Natural killer cell (primary cell): ENCODE data around the gene SPATA16. TPM values are rescaled to one million over a fixed set of nuclear protein-coding genes. Genes with fewer than 3 reads are reported as not detected.

ENCODE experiments used
- ATAC-seq, 3 donors: fragments of 150-1000 bp in 2 of 3; fragments of 200-7000 bp in 1 of 3; cut with Tn5 transposase; 1 replicate in 1 of 3; 2 replicates in 2 of 3; pipeline ENCODE4 v1.10.0; 2021; ENCODE audit warnings: mild to moderate bottlenecking in 2 of 3, moderate library complexity in 2 of 3
- DNase-seq, 2 donors: peaks; one replicate each; pipeline versions ENCODE4 v3.0.0 to v3.0.0-alpha.2; 2013 to 2021; ENCODE audit warnings: mixed read lengths in 1 of 2
- H3K27ac ChIP-seq: one replicate; pipeline ENCODE4 v1.5.1; 2013; ENCODE audit warnings: mild to moderate bottlenecking, low read length
- H3K27me3 ChIP-seq: one replicate; pipeline ENCODE4 v1.6.1; 2013; ENCODE audit warnings: low read length; ENCODE audit not compliant: control insufficient read depth, insufficient read depth
- H3K36me3 ChIP-seq: one replicate; pipeline ENCODE4 v1.6.1; 2013; ENCODE audit warnings: low read length; ENCODE audit not compliant: control insufficient read depth, insufficient read depth
- H3K4me1 ChIP-seq: one replicate; pipeline ENCODE4 v1.6.1; 2013; ENCODE audit warnings: low read length; ENCODE audit not compliant: control insufficient read depth, insufficient read depth
- H3K4me3 ChIP-seq: one replicate; pipeline ENCODE4 v1.5.1; 2013; ENCODE audit warnings: low read length
- H3K9me3 ChIP-seq: one replicate; pipeline ENCODE4 v1.6.1; 2013; ENCODE audit warnings: low read length; ENCODE audit not compliant: control insufficient read depth, insufficient read depth
- H3K27ac Mint-ChIP-seq, 2 donors: one replicate each; pipeline ENCODE4 v1.8.0; 2022; ENCODE audit warnings: mild to moderate bottlenecking in 2 of 2, mixed read lengths in 2 of 2, moderate library complexity in 1 of 2
- H3K27me3 Mint-ChIP-seq, 2 donors: one replicate each; pipeline ENCODE4 v1.8.0; 2022; ENCODE audit warnings: low read depth in 2 of 2, mixed read lengths in 2 of 2
- H3K36me3 Mint-ChIP-seq: one replicate; pipeline ENCODE4 v1.8.0; 2022; ENCODE audit warnings: mixed read lengths
- H3K4me1 Mint-ChIP-seq, 2 donors: one replicate each; pipeline ENCODE4 v1.8.0; 2022; ENCODE audit warnings: mixed read lengths in 2 of 2
- H3K4me3 Mint-ChIP-seq: one replicate; pipeline ENCODE4 v1.8.0; 2022; ENCODE audit warnings: mild to moderate bottlenecking, moderate library complexity, mixed read lengths
- H3K9me3 Mint-ChIP-seq, 2 donors: one replicate each; pipeline ENCODE4 v1.8.0; 2022; ENCODE audit warnings: mixed read lengths in 2 of 2
- CTCF ChIP-seq: fragments of 200-600 bp; IDR thresholded peaks from one replicate; pipeline ENCODE4 v1.8.0; 2022; ENCODE audit warnings: antibody characterized with exemption
- WGBS: methylation state at CpG from one replicate; pipeline ENCODE4 v1.1.7; 2013; ENCODE audit warnings: missing lambda C conversion rate; ENCODE audit not compliant: insufficient coverage; 5-methylcytosine and 5-hydroxymethylcytosine counted together
- intact Hi-C: fragments of 100-400 bp; cut with micrococcal nuclease; formaldehyde crosslinking; loops from one replicate; pipeline ENCODE4 v1.14.2; 2022
- total RNA-seq, 4 donors: library from RNA; stranded (reverse); fragments of 120-200 nt in 1 of 4; gene quantifications; one replicate each; pipeline versions ENCODE4 v1.2.3 to v1.2.4, GENCODE V29; 2013 to 2022

The SPATA16 gene
- total RNA-seq, 3 donors from 2014 or later (not counting 1 experiment from before 2014, with no cell fraction given) = not detected

- Mint-ChIP-seq H3K4me1 (no peaks in the 10 kb centered on the region), H3K4me3 (no peak overlapping the region), H3K27me3 (no peaks in the 10 kb centered on the region), H3K9me3 (peaks cover 0 to 2% of the 10 kb centered on the region in 2 donors), H3K36me3 (no peaks in the 10 kb centered on the region), H3K27ac (no peak overlapping the region)
- H3K27me3 ChIP-seq = no peaks in the 10 kb centered on the region
- DNase-seq (no peak), ATAC-seq (no peak)
- TF ChIP-seq CTCF = no peak
- no peaks in the 10 kb centered on the region for H3K36me3 ChIP-seq
- intact Hi-C loops = no loop called here
- H3K9me3 ChIP-seq = no peaks in the 10 kb centered on the region
- no peak overlapping the region for H3K27ac ChIP-seq
- H3K4me3 ChIP-seq = no peak overlapping the region
- no CpG with 5 or more reads among the region's 2 CpGs for WGBS
- no peaks in the 10 kb centered on the region for H3K4me1 ChIP-seq
Measured at GRCh38 chr3:173058229-173058628, 82.8 kb downstream of the SPATA16 start.

GRCh38 chr3:173055228-173055933 lies 85.7 kb downstream of the SPATA16 start:
- DNase-seq (no peak), ATAC-seq (no peak)
- Mint-ChIP-seq H3K4me3 (no peak overlapping the region), H3K9me3 (no peaks in the 10 kb centered on the region), H3K27ac (no peak overlapping the region), H3K27me3 (no peaks in the 10 kb centered on the region), H3K36me3 (no peaks in the 10 kb centered on the region), H3K4me1 (no peaks in the 10 kb centered on the region)
- Histone ChIP-seq H3K4me3 (no peak overlapping the region), H3K4me1 (no peaks in the 10 kb centered on the region), H3K27me3 (no peaks in the 10 kb centered on the region), H3K27ac (no peak overlapping the region), H3K9me3 (no peaks in the 10 kb centered on the region), H3K36me3 (no peaks in the 10 kb centered on the region)
- intact Hi-C loops = no loop called here
- TF ChIP-seq CTCF = no peak
- no CpG with 5 or more reads among the region's 2 CpGs for WGBS

- Mint-ChIP-seq H3K36me3 (no peaks in the 10 kb centered on the region), H3K27me3 (no peaks in the 10 kb centered on the region), H3K4me3 (no peak overlapping the region), H3K27ac (no peak overlapping the region), H3K9me3 (no peaks in the 10 kb centered on the region), H3K4me1 (no peaks in the 10 kb centered on the region)
- intact Hi-C loops = no loop called here
- Histone ChIP-seq H3K36me3 (no peaks in the 10 kb centered on the region), H3K4me1 (no peaks in the 10 kb centered on the region), H3K4me3 (no peak overlapping the region), H3K27ac (no peak overlapping the region), H3K27me3 (no peaks in the 10 kb centered on the region), H3K9me3 (no peaks in the 10 kb centered on the region)
- ATAC-seq (no peak), DNase-seq (no peak)
- no peak for TF ChIP-seq CTCF
- 43% methylated on average over 1 of the region's 2 CpGs for WGBS
Measured at GRCh38 chr3:173049360-173049759, 91.7 kb downstream of the SPATA16 start.

- no peak overlapping the region for H3K27ac ChIP-seq
- intact Hi-C loops = no loop called here
- H3K27ac Mint-ChIP-seq = no peak overlapping the region
Measured at GRCh38 chr3:173045770-173046382, 95.2 kb downstream of the SPATA16 start.

More at GRCh38 chr3:173045770-173046382, 95.2 kb downstream of the SPATA16 start:
- DNase-seq (no peak), ATAC-seq (no peak)
- H3K9me3 Mint-ChIP-seq = no peaks in the 10 kb centered on the region
- no peaks in the 10 kb centered on the region for H3K36me3 Mint-ChIP-seq
- TF ChIP-seq CTCF = no peak
- no peak overlapping the region for H3K4me3 Mint-ChIP-seq
- 63% methylated on average over 2 of the region's 2 CpGs for WGBS
- Histone ChIP-seq H3K36me3 (no peaks in the 10 kb centered on the region), H3K4me3 (no peak overlapping the region), H3K27me3 (no peaks in the 10 kb centered on the region), H3K4me1 (no peaks in the 10 kb centered on the region), H3K9me3 (no peaks in the 10 kb centered on the region)
- no peaks in the 10 kb centered on the region for H3K4me1 Mint-ChIP-seq
- H3K27me3 Mint-ChIP-seq = no peaks in the 10 kb centered on the region
